HG02938 (cell line): ENCODE data around the gene S100A7.
"Not testable (repeated sequence)": the region's sequence is repeated elsewhere in the genome, so short reads cannot be mapped to it uniquely, and the experiment has no call there.

Experiments used
- ATAC-seq: cut with Tn5 transposase; IDR thresholded peaks from one replicate; pipeline ENCODE4 v1.9.1; 2021; ENCODE audit warnings: mild to moderate bottlenecking, moderate library complexity; ENCODE audit not compliant: unreplicated experiment

The S100A7 gene

GRCh38 chr1:153478047-153478691 is 17.7 kb upstream of the S100A7 start:
- no peak for ATAC-seq

- ATAC-seq = no peak
Observed at GRCh38 chr1:153476491-153477093, 16.1 kb upstream of the S100A7 start.

DNA sequence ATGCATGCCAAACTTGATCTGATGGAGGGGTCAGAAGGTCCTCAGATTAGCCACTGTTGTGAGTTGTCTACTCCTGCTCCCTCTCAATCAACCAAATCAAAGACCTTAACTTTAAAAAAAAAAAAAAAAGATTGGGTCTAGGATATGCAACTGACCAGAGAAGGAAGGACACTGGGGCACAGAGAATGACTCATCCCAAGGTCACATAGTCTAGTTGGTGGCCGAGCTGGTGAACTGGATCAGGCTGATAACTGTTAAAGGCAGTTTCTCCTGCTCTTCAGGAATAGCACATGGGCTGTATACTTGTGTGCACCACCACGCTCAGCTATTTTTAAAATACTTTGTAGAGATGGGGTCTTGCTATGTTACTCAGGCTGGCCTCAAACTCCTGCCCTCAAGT is 14.8 kb upstream of the S100A7 start:
- ATAC-seq = no peak

DNA sequence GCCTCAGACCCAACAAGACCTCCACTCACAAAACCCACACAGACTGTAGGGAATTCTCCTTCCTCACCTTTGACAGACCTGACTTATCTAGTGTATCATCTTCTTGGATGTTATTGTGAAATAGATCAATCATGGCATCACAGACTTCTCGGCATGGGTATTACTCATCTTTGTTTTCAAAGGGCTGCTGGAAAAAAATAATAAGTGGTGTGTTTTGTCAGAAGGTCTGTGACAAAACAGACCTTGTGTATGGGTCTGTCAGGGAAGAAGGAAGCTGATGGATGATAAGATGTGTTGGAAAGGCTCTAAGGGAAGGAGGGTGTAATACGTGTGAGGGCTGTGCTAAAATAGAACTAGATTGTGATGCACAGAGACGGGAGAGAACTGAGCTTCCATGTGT is 13.9 kb upstream of the S100A7 start:
- no peak for ATAC-seq

DNA sequence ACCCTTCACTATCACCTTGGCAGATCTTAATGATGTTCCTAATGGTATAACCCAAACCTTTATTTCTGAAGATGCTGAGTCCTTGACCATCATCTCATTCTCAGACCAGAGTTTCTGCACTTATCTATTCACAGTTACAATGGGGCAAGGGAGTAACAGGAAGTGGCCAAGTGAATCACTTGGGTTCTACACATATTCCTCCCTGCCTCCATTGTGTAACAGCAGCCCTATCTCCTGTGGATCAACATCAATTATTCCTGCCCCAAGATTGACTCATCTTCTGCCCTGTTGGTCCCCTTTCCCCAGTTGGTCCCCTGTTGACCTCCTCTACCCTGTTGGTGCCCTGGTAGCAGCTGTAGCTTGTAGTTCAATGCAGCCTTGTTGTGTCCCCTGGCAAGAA is 10.3 kb upstream of the S100A7 start:
- no peak for ATAC-seq

DNA sequence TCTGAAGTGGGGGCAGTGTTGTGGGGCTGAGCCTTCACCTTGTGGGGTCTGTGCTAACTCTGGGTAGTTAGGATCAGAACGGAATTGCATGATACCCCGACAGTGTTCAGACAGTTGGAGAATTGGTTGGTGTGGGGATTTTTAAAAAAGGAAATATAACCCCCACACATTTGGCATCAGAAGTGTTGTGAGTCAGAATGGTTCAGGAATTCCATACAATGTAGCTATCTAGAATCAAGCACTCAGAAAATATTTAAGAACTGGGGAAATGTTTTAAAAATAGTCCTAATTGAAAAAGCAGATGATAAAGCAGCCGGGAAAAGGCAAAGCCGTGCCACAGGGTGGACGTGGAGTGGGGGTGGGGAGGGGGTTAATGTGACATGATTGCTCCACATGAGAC is 6.5 kb upstream of the S100A7 start:
- no peak for ATAC-seq

- no peak for ATAC-seq
Observed at GRCh38 chr1:153465811-153466636, 5.6 kb upstream of the S100A7 start.

DNA sequence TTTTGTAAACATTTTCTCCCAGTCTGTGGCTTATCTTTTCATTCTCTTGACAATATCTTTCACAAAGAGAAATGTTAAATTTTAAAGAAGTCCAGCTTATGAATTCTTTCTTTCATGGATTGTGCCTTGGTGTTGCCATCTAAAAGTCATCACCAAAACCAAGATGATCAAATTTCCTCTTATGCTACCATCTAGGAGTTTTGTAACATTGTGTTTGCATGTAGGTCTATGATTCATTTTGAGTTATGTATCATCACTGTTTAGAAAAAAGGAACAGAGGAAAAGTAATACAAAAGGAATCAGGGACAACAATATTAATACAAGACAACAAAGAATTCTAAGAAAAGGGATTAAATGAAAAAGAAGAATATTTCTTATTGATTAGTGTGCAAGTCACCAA is 2.3 kb upstream of the S100A7 start:
- not testable (repeated sequence) for ATAC-seq

- no peak for ATAC-seq
Observed at GRCh38 chr1:153459655-153460054, 796 bp downstream of the S100A7 start.

GRCh38 chr1:153456396-153456795 is 4.1 kb downstream of the S100A7 start:
- ATAC-seq = no peak

- ATAC-seq = not testable (repeated sequence)
Observed at GRCh38 chr1:153448851-153449250, 11.6 kb downstream of the S100A7 start.

- ATAC-seq = no peak
Observed at GRCh38 chr1:153447498-153448170, 12.8 kb downstream of the S100A7 start.

DNA sequence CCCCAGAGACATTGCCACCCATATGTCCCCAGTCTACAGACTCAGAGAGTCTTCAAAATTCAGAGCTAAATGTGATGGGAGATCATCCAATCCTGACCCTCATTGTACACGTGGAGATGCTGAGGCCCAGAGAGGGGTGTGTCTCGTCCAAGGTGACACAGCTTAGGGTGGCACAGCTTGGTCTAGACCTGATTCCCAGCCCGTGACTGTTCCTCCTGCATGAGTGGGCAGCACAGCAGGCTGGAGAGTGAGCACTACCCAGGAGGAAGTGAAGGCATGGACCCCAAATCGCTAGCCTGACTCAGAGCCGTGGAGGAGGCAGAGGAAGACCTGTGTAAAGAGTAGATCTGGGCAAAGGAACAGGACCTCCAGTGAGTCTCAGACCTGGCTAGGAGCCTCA is 16.4 kb downstream of the S100A7 start:
- no peak for ATAC-seq

DNA sequence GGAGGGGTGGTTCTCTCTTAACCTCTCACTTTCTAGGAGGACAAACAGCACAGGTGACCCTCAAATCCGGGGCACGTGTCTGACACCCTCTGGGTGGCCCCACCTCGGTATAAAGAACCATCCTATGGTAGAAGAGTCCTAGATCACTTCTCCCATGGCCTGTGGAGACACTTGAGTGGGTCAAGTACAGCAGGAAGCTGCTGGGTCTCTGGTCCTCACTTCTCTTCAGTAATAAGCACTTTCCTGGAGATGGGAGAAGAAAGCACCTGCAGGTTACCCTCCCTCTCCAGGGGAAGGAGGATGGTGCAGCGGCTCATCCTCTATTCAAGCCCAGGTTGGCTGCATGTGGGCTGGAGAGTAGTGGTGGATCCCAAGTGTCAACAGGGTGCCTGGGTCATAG is 17.0 kb downstream of the S100A7 start:
- no peak for ATAC-seq

DNA sequence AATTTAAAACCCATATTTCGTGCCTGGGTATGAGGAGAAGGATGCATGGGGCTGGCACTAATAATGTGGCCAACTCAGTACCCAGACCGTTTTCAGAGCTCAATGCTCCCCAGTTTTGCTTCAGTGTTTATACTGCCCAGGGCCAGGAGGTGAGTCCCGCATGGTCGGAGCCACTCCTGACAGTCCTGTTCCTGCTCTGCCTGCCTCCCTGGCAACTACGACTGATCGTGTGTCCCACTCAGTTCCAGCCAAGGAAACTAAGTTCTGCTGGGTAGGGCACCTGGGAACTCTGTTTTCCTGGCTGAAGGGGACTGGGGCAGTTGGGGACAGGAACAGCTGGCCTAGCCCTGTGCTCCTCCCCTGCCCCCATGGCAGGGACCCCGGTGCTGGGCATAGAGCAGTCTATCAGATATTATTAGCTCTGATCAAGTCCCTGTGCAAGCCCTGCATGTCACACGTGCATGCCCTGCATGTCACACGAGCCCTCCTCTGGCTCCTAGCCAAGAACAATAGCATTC is 19.2 kb downstream of the S100A7 start:
- ATAC-seq = no peak

DNA sequence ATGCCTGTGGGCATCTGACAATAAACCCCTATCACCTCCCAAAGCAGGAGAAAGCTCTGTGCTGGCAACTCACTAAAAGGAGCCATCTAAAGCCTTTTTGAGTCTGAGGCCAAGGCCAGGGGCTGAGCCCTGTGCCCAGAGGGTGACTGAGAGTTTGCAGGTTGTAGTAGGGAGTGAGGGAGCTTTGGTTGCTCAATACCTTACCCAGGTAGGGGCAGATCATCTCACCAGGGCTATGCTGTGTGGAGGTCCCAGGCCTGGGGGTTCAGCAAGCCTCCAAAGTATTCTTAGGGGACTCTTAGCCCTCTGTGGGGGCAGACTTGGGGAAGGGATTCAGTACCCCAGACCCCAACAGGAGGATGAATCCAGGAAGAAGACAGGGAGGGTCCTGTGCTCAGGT is 21.2 kb downstream of the S100A7 start:
- no peak for ATAC-seq

DNA sequence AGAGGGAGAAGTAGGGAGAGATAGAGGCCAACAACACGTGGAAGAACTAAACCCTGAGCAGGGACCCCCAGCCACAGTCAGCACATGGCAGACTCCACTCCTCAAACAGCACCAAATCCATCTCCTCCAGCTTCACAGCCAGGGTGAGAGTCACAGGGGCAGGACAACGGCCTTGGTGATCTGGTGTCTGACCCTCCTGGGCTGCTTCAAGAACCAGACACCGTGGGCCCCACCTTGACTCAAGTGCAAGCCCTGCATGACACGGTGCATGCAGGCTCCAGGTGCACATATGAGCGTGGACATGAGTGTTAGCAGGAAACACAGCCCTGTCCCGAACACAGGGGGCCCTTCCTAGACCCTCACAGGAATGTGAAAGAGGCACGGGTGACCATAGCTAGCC is 21.9 kb downstream of the S100A7 start:
- no peak for ATAC-seq

DNA sequence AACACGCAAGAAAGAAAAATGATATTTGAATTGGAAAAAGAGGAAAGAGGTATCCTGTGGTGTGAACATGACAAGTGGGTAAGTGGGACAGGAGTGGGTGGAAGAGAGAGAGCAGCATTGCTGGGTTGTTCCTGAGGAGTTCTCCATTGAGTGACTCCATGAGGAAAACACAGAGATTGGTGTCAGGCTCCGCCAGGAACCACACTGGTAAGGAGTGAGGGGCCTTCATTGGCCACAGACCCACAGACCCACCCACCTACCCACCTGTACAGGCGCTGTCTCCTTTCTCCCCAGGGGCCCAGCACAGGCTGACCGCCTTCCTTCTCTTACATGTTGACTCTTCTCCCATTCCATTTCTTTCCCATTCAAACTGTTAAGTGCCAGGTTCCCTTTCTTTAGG is 23.2 kb downstream of the S100A7 start:
- ATAC-seq = no peak

- ATAC-seq = no peak
Observed at GRCh38 chr1:153434746-153435455, 25.6 kb downstream of the S100A7 start.

- ATAC-seq = no peak
Observed at GRCh38 chr1:153432874-153433681, 27.4 kb downstream of the S100A7 start.
